ENCODE data around the gene SLC25A14.

DNA sequence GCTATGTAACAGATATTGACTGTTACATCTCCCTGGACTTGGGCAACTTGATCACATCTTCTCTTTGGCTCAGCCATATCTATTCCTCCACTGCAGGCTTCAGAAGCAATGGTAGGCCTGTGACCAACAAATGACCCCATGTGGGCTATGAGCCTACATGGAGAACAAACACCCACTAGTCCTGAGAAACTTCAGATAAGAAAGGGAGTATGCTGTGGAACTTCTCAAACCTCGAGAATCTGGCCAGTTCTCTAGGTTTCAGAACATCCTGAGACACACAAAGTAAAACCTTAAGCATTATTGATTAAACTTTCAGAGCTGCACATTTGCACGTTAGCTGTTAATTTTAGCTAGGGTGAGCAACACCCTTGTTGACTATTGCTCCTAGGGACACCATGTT, 78.3 kb downstream of the SLC25A14 start:
- TF ChIP-seq POLR2A (IDR thresholded peaks at IDR 0.05; ENCODE audit: low read length) (no peak), GATA1 (IDR thresholded peaks at IDR 0.05; ENCODE audit: low read depth, low read length) (no peak)

All from erythroblast (primary cell).